Fibroblast of villous mesenchyme (primary cell): ENCODE data around the gene BASP1. TPM values are rescaled to one million over a fixed set of nuclear protein-coding genes. Genes with fewer than 3 reads are reported as not detected.
A peak's percentile ranks its signal among the peaks of the same experiment; 100 is the strongest.

ENCODE experiments used
- DNase-seq: peaks from one replicate; pipeline ENCODE4 v3.0.0-alpha.2; 2010; ENCODE audit warnings: low read depth
- H3K4me3 ChIP-seq: 2 replicates; pipeline ENCODE4 v1.5.1; 2011; ENCODE audit warnings: low read depth, mild to moderate bottlenecking, low read length
- total RNA-seq: library from RNA; depleted of rRNA; stranded (reverse); fragments of >200 nt; gene quantifications from 2 replicates; pipeline ENCODE4 v1.2.3, GENCODE V29; 2012
- TF ChIP-seq, protein P1 (sequence below): IDR thresholded peaks from 2 replicates; pipeline ENCODE4 v1.5.1; 2012; ENCODE audit warnings: low read depth, mild to moderate bottlenecking, low read length; ENCODE audit not compliant: insufficient read depth

The BASP1 gene
- total RNA-seq, 1 donor: 126 TPM

DNA sequence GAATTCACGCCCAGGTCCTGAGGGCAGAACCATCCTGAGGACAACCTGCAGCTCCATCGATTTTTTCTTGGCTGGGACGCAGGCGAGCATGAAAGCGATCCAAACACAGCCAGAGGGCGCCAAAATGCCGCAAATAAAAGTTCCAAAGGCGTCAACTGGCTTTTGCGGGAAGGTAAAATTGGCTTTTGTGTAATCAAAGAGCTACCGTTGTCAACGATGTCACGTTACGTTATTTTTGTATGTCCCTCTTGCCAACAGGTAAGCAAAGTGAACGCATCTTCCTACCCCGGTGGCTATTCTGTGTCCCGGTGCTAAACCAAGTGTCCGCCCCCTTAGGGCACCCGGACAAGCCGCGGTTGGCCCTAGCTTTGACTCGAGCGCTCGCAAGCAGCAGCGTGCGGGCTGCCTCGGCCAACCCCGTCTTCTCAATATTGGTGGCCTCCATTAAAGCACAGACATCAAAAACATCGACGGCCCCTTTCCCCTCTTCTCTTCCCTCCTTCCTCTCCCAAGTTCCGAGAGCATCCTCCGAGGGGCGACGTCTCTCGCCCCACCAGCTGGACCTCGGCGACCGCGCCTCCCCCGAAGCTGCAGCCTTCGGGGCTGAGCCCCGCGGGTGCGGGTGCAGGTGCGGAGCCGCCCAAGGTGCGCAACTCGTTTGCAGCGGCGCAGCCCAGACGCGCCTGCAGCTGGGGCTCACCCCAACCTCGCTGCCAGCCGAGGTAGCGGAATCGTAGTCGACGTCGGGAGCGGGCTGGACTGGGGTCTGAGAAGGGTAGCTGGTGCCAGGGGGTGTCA lies 1.1 kb upstream of the BASP1 start:
- TF ChIP-seq, protein P1, sequence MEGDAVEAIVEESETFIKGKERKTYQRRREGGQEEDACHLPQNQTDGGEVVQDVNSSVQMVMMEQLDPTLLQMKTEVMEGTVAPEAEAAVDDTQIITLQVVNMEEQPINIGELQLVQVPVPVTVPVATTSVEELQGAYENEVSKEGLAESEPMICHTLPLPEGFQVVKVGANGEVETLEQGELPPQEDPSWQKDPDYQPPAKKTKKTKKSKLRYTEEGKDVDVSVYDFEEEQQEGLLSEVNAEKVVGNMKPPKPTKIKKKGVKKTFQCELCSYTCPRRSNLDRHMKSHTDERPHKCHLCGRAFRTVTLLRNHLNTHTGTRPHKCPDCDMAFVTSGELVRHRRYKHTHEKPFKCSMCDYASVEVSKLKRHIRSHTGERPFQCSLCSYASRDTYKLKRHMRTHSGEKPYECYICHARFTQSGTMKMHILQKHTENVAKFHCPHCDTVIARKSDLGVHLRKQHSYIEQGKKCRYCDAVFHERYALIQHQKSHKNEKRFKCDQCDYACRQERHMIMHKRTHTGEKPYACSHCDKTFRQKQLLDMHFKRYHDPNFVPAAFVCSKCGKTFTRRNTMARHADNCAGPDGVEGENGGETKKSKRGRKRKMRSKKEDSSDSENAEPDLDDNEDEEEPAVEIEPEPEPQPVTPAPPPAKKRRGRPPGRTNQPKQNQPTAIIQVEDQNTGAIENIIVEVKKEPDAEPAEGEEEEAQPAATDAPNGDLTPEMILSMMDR: peak; percentile 80

DNA sequence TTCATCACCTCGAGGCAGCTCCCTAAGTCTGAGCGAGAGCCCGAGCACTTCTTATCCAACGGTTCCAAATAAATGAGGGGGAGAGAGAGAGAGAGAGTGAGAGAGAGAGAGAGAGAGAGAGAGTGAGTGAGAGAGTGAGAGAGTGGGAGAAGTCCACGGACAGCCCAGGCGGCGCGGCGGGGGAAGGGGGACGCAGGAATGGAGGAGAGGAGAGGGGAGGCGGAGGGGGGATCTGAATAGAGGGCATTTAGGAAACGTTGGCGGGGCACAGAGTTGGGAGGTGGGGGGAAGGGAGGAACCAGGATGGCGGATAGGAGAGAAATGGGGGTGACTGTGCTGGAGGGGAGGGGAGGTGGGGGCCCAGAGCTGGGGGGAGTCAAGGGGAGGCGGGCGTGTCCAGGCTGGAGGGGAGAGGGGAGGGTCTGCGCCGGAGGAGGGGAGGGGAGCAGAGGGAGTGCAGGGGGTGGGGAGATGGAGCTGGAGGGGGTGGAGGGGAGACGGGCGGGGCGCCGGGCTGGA lies 398 bp upstream of the BASP1 start:
- peak; percentile 79 for DNase-seq
- peak overlapping the region; percentile 80 for H3K4me3 ChIP-seq
- TF ChIP-seq, protein P1: no peak

More for the DNA sequence above, 1.1 kb upstream of the BASP1 start:
- H3K4me3 ChIP-seq: peak overlapping the region; percentile 80
- peak; percentile 85 for DNase-seq

DNA sequence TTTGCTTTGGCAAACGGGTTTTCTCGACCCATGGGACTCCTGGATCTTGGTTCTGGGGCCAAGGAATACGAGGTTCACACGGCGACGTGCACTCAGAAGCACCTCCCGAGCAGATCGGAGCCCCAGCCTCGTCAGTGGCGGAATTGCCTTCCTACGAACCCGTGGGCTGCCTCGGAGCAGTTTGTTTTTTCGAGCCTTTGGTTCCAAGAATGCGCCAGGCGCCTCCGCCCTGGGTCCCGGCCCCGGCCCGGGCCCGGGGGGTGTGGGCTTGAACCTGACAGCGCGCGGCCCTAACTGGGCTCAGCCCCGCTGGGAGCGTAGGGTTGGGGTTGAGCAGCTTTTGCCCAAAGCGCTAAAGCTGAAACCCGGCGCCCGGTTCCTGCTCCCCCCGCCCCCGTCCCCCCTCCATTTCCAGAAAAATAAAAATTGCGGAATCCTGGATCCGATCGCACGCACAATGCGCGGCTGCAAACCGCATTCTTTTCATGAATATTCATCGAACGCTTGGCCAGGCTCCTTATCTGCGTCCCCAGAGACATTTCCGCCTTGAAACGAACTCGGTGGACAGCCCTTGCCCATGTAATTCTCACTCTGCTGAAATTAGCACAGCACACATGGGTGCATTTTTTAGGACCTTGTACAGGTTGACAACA lies 1.0 kb downstream of the BASP1 start:
- peak; percentile 61 for DNase-seq
- H3K4me3 ChIP-seq: peak overlapping the region; percentile 80
- TF ChIP-seq, protein P1: no peak

DNA sequence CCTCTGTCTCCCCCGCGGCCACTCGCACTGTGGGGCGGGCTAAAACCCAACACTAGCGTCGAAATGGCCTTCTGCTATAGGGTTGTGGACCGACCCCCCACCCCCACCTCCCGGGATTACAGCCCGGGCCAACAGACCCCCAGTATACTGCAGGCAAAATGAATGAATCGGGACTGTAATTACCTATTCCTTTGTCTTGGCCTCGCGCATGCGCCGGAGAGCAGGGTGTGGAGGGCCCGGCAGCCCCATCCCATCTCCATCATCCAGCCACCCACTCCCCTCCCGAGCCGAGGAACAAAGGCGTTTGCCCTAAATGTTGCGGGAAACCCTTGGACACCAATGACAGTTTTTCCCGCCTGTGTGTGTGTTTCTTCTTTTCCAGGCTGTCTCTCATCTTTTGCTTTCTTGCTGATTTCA lies 1.6 kb downstream of the BASP1 start:
- H3K4me3 ChIP-seq: peak overlapping the region; percentile 80
- peak; percentile 41 for DNase-seq
- TF ChIP-seq, protein P1: no peak

DNA sequence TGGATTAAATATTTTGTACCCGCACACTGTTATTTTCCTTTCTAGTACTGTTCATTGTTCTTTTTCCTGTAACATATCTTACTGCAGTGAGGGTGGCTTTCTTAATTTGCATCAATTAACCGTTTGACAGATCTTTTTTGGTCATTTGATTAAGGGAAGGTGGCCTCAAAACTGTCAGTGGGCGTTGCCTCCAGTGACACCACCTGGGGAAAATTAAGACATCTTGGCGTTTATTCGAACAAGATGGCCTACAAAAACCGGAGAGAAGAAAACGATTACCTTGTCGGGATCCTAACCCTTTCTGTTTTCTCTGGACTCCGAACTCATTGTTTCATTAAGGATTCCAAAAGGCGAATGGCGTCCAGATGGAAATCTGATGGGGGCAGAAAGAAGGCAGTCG lies 2.0 kb downstream of the BASP1 start:
- no peak for DNase-seq
- peak overlapping the region; percentile 80 for H3K4me3 ChIP-seq
- TF ChIP-seq, protein P1: no peak

DNA sequence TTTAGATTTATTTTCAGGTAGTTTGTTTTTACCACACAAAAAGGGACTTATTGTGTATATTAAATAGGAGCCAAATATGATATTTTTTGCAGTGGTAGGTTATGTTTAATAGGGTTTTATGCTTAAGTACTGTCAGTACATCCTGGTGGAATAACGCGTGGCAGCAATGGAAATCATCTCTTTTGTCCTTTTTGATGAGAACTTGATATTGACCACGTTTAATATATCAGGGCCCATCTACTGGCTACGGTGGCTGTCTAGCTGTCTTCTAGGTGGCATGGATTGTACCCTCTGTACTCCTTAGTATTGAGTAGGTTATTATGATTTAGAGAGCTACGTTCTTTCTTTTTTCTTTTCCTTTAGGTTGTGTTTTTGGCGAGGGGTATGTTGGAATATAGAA lies 2.6 kb downstream of the BASP1 start:
- DNase-seq: no peak
- TF ChIP-seq, protein P1: no peak
- peak overlapping the region; percentile 80 for H3K4me3 ChIP-seq
